Measurements from ENCODE around the gene PGBD5. TPM values are rescaled to one million over a fixed set of nuclear protein-coding genes. Genes with fewer than 3 reads are reported as not detected.

Gene PGBD5
- total and polyA plus RNA-seq, 9 of the 15 experiments (the other 6 are each of a cell fraction or from before 2014, with no cell fraction given): under 0.01 to 0.40 (median 0.10) TPM; not detected in 3

- TF ChIP-seq HES1 (IDR thresholded peaks at IDR 0.05; ENCODE audit: low read depth) (no peak), ETV5 (CRISPR knock-in tag; IDR thresholded peaks at IDR 0.05; ENCODE audit: low read depth) (no peak), FOXO4 (CRISPR knock-in tag; IDR thresholded peaks at IDR 0.05) (no peak), ZNF445 (CRISPR knock-in tag; IDR thresholded peaks at IDR 0.05; ENCODE audit: low read depth) (no peak), PCBP1 (IDR thresholded peaks at IDR 0.05; ENCODE audit: low read depth, low read length, poor library complexity, severe bottlenecking) (no peak), ZBTB9 (CRISPR knock-in tag; IDR thresholded peaks at IDR 0.05) (no peak)
Observed at GRCh38 chr1:230414102-230414501, 12.0 kb downstream of the PGBD5 start (continued).

- intact Hi-C loops (cut with micrococcal nuclease) (no loop called here), in situ Hi-C loops (cut with MboI) (no loop called here)
- TF ChIP-seq HNRNPK (IDR thresholded peaks at IDR 0.05; ENCODE audit: low read depth, low read length, poor library complexity, severe bottlenecking) (no peak), ZBTB17 (CRISPR knock-in tag; IDR thresholded peaks at IDR 0.05) (no peak), THRB (CRISPR knock-in tag; conservative IDR thresholded peaks at IDR 0.05) (no peak), GTF2F1 (IDR thresholded peaks at IDR 0.05; ENCODE audit: low read depth, low read length) (no peak), EZH2 (IDR thresholded peaks at IDR 0.05; ENCODE audit: borderline replicate concordance, low read depth, low read length) (no peak), ARID2 (IDR thresholded peaks at IDR 0.05) (no peak), RFX7 (CRISPR knock-in tag; IDR thresholded peaks at IDR 0.05) (no peak), U2AF1 (optimal IDR thresholded peaks at IDR 0.05; ENCODE audit: low read depth, low read length) (no peak), POLR2A (conservative IDR thresholded peaks at IDR 0.05) (no peak), DNMT1 (IDR thresholded peaks at IDR 0.05) (no peak), ZNF311 (CRISPR knock-in tag; IDR thresholded peaks at IDR 0.05) (no peak), MECOM (CRISPR knock-in tag; IDR thresholded peaks at IDR 0.05) (no peak), KLF16 (IDR thresholded peaks at IDR 0.05) (no peak), PHTF2 (CRISPR knock-in tag; IDR thresholded peaks at IDR 0.05) (no peak)
- Histone ChIP-seq H3K79me2 (ENCODE audit: control insufficient read depth, insufficient read depth, low read length) (no peaks in the 10 kb centered on the region), H4K20me1 (replicated peaks; ENCODE audit: control insufficient read depth, insufficient read depth, low read length) (0 out of 2 replicates have a peak, but pooled peaks cover 4% of the 10 kb centered on the region), H3K27ac (ENCODE audit: extremely low read depth, low read depth, low read length) (no peak overlapping the region), H3K36me3 (ENCODE audit: control insufficient read depth, insufficient read depth, low read length) (no peaks in the 10 kb centered on the region), H2AFZ (ENCODE audit: low read depth, low read length) (no peak overlapping the region), H3K9ac (ENCODE audit: insufficient read depth in 1 of 2, low read depth in 2 of 2, low read length in 2 of 2) (no peak overlapping the region), H3K9me1 (ENCODE audit: control insufficient read depth, insufficient read depth, low read length) (no peaks in the 10 kb centered on the region), H3K9me3 (replicated peaks; ENCODE audit: control insufficient read depth, insufficient read depth, low read depth, low read length) (no peaks in the 10 kb centered on the region), H3K4me2 (ENCODE audit: insufficient read depth, low read length) (no peak overlapping the region), H3K27me3 (ENCODE audit: control insufficient read depth in 2 of 2, insufficient read depth in 2 of 2, low read length in 2 of 2) (peaks cover 5 to 23% of the 10 kb centered on the region in 2 experiments; a peak in 4 of 5 replicates), H3K4me1 (replicated peaks in 1 of 2; ENCODE audit: control insufficient read depth in 2 of 2, insufficient read depth in 2 of 2, low read length in 2 of 2) (no peaks in the 10 kb centered on the region), H3K4me3 (no peak overlapping the region)
- 1% methylated on average over 6 of the region's 6 CpGs for WGBS (ENCODE audit: insufficient coverage, low coverage, missing lambda C conversion rate)
- BruUV-seq (replicated peaks): no TSS peak
- DNase-seq (ENCODE audit: extremely low read depth in 1 of 4, low spot score in 3 of 4): no peak
- POLR2A ChIA-PET: no interaction called here
- CTCF ChIA-PET (ENCODE audit: low intra/inter-chr PET ratio): no interaction called here
- no peak for ATAC-seq
- no peak for FAIRE-seq
Observed at GRCh38 chr1:230413061-230413460, 13.1 kb downstream of the PGBD5 start.

All from K562 (cell line).